ENCODE data around the gene RAI1.
A peak's percentile ranks its signal among the peaks of the same experiment; 100 is the strongest.

The RAI1 gene

DNA sequence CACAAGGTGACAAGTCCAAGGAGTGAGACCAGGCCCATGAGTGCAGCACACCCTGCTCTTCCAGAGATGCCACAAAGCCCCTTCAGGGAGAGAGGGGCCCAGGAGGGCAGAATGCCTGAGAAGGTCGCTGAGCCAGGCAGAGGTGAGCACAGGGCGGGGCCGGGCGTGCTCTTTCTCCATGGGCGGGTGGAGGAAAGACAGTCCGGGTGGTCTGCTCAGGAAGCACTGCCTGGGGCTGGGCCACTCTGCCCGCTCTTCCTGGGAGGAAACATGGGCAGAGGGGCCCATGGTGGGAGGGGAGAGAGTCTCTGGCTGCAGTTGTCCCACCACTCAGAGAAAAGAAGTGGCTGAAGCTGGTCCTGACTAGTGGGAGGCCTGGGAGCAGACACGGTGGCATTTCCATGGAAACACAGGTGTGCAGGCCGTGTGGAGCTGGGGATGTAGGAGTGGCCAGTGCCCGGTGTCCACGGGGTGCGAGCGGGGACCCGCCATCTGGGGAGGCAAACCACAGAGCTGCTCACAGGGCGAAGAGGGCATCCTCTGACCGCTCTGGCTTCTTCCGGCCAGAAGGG, 165.9 kb downstream of the RAI1 start:
- Mint-ChIP-seq H3K27me3 (no peaks in the 10 kb centered on the region), H3K4me3 (no peak overlapping the region), H3K9me3 (ENCODE audit: low read depth) (no peaks in the 10 kb centered on the region), H3K36me3 (no peaks in the 10 kb centered on the region), H3K4me1 (ENCODE audit: low read depth) (peaks cover 59% of the 10 kb centered on the region), H3K27ac (peak overlapping the region; percentile 34)

DNA sequence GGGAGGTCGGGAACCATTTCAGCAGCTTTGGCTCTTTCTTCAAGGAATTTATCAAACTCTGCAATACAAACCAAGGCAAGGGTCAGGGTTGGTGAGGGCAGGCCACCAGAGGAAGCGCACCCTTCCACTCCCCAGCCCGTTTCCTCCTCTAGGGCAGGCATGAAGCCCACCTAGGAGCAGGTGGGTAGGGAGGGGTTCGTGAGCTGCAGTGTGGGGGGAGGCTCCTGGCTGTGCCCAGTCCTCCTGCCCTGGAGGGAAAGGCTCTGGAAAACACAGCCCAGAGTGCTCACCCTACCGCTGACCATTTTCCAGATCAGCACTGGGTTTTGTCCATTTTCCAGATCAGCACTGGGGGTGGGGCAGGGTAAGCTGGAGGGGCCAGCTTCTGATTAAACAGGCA, 166.5 kb downstream of the RAI1 start:
- no peaks in the 10 kb centered on the region for H3K9me3 Mint-ChIP-seq (ENCODE audit: low read depth)
- H3K4me3 Mint-ChIP-seq: no peak overlapping the region
- no peaks in the 10 kb centered on the region for H3K36me3 Mint-ChIP-seq
- H3K27ac Mint-ChIP-seq: peak overlapping the region; percentile 68
- H3K27me3 Mint-ChIP-seq: no peaks in the 10 kb centered on the region
- peaks cover 61% of the 10 kb centered on the region for H3K4me1 Mint-ChIP-seq (ENCODE audit: low read depth)

DNA sequence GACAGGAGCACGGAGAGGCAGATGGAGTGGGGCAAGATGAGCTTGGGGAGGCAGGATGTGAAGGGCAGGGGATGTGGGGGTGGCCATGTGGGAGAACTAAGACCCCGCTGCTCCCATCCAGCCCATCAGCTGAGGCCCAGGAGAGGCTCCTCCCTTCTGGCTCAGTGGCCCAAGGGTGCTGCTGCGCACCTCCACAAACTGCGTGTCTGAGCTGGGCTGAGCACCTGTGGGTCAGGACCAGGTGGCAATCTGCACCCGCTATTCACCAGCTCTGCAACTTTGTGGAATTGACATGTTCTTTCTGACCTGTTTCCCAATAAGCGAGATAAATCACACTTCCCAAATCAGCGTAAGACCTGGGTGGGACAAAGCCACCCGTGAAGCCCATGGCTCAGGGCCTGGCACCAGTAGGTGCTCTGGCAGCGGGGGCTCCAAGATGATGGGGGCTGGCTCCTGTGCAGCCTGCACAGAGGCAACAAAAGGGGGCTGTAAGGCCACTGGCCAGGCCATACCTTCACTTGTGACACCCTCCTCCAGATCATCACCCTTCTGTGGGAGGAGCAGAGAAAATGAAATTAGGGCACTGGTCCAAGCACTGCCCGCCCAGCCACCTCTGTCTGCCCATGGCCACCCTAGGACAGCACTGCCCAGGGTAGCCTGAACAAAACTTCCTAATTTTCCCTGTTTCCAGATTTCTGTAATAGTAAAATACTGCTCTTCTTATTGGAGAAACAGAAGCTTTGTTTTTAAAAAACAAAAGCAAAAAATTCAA, 167.2 kb downstream of the RAI1 start:
- no peaks in the 10 kb centered on the region for H3K36me3 Mint-ChIP-seq

DNA sequence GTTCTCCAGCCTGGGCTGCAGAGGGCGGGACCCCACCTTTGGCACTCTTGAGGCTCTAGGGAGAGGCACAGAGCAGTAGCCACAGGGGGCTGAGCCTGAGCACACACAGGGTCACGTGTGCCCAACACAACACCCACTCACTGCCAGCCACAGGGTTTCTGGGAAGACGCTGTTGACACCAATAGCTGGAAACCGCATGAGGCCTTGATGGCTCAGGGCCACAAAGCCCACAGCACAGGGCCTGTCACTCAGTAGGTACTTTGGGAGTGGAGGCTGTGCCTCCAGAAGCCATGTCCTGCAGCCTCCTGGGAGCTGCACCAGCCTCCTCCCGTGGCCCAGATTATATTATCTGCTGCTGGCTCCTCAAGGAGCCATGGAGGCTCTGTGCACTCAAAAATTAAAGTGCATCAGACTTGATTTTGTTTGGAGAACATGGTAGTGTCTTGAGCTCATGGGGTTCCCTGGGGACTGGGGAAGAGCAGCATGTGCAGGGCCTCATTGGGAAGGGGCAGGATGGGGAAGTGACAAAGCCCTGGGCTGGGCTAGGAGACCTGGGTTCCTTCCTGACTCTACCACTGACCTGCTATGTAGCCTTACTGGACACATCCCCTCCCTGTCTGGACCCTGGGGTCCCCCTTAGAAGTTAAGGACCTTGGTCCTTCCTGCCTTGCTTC, 168.0 kb downstream of the RAI1 start:
- H3K27me3 Mint-ChIP-seq: no peaks in the 10 kb centered on the region
- peak overlapping the region; percentile 94 for H3K27ac Mint-ChIP-seq
- H3K9me3 Mint-ChIP-seq (ENCODE audit: low read depth): no peaks in the 10 kb centered on the region
- H3K4me3 Mint-ChIP-seq: peak overlapping the region; percentile 57
- peaks cover 75% of the 10 kb centered on the region for H3K4me1 Mint-ChIP-seq (ENCODE audit: low read depth)
- H3K36me3 Mint-ChIP-seq: no peaks in the 10 kb centered on the region

More for the DNA sequence above, 167.2 kb downstream of the RAI1 start:
- Mint-ChIP-seq H3K9me3 (ENCODE audit: low read depth) (no peaks in the 10 kb centered on the region), H3K4me3 (peak overlapping the region; percentile 57), H3K27me3 (no peaks in the 10 kb centered on the region), H3K4me1 (ENCODE audit: low read depth) (peaks cover 67% of the 10 kb centered on the region), H3K27ac (peak overlapping the region; percentile 94)

DNA sequence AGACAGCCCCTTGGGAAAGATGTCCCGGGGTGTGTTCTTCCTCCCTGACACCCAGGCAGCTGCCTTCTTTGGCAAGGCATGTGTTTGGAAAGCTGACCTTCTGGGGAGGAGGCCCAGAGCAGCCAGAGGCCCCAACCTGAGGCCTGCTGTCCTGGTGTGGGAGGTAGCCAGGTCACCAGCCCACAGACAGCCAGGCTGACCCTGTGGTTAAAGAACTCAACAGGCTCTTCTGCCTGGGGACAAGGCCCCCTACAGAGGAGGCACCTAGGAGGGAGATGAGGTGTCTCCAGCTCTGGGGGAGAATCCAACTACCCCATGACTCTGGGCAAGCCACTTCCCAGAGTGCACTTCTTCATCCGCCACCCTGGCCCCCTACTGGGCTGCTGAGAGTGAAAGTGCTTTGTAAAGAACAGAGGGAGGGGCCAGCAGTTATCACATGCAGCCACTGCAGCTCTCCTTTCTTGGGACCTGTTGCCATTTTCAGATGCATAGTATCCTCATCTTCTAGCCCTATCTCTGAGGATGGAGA, 168.7 kb downstream of the RAI1 start:
- Mint-ChIP-seq H3K4me3 (peak overlapping the region; percentile 70), H3K4me1 (ENCODE audit: low read depth) (peaks cover 79% of the 10 kb centered on the region)

DNA sequence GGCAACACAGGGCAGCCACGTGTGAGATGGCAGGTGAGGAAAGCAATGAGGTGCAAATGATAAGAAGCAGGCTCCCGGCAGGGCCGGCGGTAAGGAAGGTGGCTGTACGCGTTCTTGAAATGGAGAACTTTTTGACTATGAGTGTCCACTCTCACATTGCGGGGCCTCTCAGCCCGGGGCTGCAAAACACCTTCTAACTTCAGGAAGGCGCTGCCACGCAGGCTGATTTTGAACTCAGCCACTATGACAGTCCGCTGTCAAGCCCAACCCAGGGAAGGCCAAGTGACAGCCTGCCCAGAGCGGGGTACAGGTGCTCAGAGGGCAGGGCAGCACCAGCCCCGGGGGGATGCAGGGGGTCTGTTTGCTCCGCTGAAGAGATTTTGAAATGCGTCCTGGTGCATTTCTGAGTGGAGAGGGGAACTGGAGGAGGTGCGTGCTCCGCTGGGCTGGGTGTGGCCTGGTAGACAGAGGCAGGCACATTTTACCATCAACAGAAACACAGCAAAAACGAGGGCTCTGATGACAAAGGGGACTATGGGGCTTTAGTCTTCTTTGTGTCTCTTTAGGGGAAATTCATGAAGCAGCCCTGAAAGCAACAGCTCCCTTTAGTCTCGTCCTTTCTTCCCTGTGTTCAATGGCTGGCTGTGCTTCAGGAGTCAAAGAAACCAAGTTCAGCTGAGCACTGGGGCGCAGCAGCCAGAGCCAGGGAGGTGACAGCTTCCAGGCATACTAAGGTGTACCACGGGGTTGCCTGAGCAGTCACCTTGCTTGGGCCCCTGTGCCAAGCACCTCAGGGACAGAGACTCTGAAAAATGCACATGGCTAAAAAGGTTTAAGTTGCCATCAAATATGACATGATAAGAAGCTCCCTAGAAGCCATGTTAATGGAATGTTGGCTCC, 170.1 kb downstream of the RAI1 start:
- no peaks in the 10 kb centered on the region for H3K27me3 Mint-ChIP-seq
- H3K36me3 Mint-ChIP-seq: no peaks in the 10 kb centered on the region
- peaks cover 87% of the 10 kb centered on the region for H3K4me1 Mint-ChIP-seq (ENCODE audit: low read depth)
- H3K9me3 Mint-ChIP-seq (ENCODE audit: low read depth): no peaks in the 10 kb centered on the region
- H3K27ac Mint-ChIP-seq: peak overlapping the region; percentile 94
- H3K4me3 Mint-ChIP-seq: peak overlapping the region; percentile 70

More for the DNA sequence above, 168.7 kb downstream of the RAI1 start:
- Mint-ChIP-seq H3K27ac (peak overlapping the region; percentile 94), H3K9me3 (ENCODE audit: low read depth) (no peaks in the 10 kb centered on the region), H3K27me3 (no peaks in the 10 kb centered on the region), H3K36me3 (no peaks in the 10 kb centered on the region)

DNA sequence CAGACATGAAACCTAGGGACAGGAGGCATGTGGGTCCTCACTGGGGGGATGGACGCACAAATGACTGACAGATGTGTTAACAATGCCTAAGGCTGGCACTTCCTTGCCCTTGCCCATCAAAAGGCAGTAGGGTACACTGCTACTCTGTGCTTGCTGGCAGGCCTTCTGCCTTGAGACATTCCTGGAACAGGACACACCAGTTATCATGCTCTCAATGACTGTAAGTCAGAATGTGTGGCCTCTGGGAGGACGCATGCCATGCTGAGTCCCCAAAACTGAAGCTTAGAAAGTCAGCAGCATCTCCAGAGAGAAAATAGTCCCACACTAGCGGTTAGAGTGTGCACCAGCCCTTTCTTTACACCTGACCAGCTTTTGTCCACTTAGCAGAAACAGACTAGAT, 171.7 kb downstream of the RAI1 start:
- Mint-ChIP-seq H3K4me1 (ENCODE audit: low read depth) (peaks cover 77% of the 10 kb centered on the region), H3K27me3 (no peaks in the 10 kb centered on the region), H3K27ac (peak overlapping the region; percentile 76), H3K4me3 (no peak overlapping the region), H3K9me3 (ENCODE audit: low read depth) (no peaks in the 10 kb centered on the region), H3K36me3 (no peaks in the 10 kb centered on the region)

DNA sequence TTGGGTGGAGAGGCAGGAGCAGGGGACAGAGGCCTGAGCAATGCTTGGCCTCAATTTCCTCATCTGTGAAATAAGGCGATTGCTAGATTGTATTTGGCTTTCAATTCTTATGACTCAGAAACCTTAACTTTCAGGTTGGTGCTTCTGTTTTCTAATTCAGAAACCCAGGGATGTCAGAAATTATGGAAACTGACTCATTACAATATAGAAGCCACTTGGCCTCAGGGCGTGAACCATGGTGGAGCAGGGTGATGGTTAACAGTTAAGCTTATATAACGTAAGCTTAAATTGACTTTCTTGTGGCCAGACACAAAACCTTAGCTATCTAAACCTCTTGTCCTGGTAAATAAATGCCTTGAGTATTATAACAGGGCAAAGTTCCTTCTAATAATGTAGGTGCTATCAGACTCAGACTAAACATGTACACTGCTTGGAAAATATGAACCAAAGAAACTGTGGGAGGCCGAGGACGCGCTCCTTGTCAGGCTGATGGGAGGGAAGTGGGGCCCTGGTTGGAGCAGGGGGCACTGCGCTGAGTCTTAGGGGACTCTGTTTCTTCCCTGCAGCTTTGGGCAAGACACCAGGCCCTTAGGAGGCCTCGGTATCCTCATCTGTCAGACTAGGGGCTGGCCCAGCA, 172.7 kb downstream of the RAI1 start:
- peak overlapping the region; percentile 76 for H3K27ac Mint-ChIP-seq
- H3K9me3 Mint-ChIP-seq (ENCODE audit: low read depth): no peaks in the 10 kb centered on the region
- H3K4me1 Mint-ChIP-seq (ENCODE audit: low read depth): peaks cover 67% of the 10 kb centered on the region
- peak overlapping the region; percentile 51 for H3K4me3 Mint-ChIP-seq
- no peaks in the 10 kb centered on the region for H3K27me3 Mint-ChIP-seq
- H3K36me3 Mint-ChIP-seq: no peaks in the 10 kb centered on the region

DNA sequence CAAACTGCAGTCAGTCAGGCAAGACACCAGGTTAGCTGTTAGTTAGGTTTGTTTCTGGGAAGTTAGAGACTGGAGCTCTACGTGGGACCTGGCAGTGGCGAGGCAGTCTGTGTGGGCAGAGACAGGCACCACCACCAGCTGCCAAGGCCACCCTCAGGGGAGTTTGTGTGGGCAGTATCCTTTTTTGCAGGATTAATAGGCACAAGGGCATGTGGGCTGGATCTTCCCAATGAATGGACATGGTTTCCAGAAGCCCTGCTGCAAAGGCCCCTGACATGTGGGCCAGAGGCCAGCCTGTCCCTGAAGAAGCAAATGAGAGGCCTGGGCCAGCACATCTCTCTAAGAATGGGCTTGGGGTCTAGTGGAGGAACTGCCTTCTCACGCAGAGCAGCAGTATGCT, 174.7 kb downstream of the RAI1 start:
- H3K27ac Mint-ChIP-seq: no peak overlapping the region
- H3K4me1 Mint-ChIP-seq (ENCODE audit: low read depth): peaks cover 57% of the 10 kb centered on the region
- no peaks in the 10 kb centered on the region for H3K9me3 Mint-ChIP-seq (ENCODE audit: low read depth)
- H3K27me3 Mint-ChIP-seq: no peaks in the 10 kb centered on the region
- H3K36me3 Mint-ChIP-seq: no peaks in the 10 kb centered on the region
- H3K4me3 Mint-ChIP-seq: no peak overlapping the region

DNA sequence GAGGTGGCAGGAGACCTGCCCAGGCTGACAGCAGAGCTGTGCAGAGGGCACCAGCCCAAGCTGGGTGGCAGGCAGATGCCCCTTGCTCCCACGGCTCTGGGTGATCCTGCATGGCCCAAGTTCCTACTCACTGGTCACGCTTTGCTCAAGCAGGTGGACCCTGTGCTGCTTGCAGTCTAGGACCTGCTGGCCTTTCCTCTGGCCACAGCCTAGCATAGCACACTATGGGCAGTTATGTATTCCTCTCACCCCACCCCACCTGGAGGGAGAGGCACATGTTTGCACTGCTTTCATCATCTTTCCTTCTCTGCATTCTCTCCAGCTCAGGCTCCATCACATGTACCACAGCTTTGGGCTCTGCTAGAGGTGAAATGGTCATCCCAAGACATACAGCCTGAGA, 175.1 kb downstream of the RAI1 start:
- H3K4me1 Mint-ChIP-seq (ENCODE audit: low read depth): peaks cover 53% of the 10 kb centered on the region
- H3K9me3 Mint-ChIP-seq (ENCODE audit: low read depth): no peaks in the 10 kb centered on the region
- H3K36me3 Mint-ChIP-seq: no peaks in the 10 kb centered on the region
- H3K27ac Mint-ChIP-seq: no peak overlapping the region
- H3K4me3 Mint-ChIP-seq: no peak overlapping the region
- no peaks in the 10 kb centered on the region for H3K27me3 Mint-ChIP-seq

DNA sequence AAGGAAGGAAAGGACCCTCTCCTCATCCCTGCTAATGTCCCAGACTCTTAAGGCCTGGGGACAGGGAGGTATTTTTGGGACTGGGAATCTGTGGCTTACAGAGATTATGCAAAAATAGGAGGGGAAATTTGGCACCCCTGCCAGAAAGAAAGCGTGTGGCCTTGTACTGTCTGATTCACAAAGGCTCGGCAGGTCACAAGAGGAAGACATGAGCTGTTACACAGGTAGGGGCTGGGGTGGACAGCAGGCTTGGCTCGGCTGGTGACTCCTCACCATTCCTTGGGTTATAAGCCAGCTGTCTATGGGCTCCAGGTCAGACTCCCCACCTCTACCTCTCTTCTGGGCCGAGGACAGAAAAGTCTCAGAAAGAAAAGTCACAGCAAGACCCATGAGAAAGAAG, 176.2 kb downstream of the RAI1 start:
- no peak overlapping the region for H3K4me3 Mint-ChIP-seq
- H3K4me1 Mint-ChIP-seq (ENCODE audit: low read depth): peaks cover 49% of the 10 kb centered on the region
- no peaks in the 10 kb centered on the region for H3K9me3 Mint-ChIP-seq (ENCODE audit: low read depth)
- no peak overlapping the region for H3K27ac Mint-ChIP-seq
- H3K36me3 Mint-ChIP-seq: no peaks in the 10 kb centered on the region
- H3K27me3 Mint-ChIP-seq: no peaks in the 10 kb centered on the region

DNA sequence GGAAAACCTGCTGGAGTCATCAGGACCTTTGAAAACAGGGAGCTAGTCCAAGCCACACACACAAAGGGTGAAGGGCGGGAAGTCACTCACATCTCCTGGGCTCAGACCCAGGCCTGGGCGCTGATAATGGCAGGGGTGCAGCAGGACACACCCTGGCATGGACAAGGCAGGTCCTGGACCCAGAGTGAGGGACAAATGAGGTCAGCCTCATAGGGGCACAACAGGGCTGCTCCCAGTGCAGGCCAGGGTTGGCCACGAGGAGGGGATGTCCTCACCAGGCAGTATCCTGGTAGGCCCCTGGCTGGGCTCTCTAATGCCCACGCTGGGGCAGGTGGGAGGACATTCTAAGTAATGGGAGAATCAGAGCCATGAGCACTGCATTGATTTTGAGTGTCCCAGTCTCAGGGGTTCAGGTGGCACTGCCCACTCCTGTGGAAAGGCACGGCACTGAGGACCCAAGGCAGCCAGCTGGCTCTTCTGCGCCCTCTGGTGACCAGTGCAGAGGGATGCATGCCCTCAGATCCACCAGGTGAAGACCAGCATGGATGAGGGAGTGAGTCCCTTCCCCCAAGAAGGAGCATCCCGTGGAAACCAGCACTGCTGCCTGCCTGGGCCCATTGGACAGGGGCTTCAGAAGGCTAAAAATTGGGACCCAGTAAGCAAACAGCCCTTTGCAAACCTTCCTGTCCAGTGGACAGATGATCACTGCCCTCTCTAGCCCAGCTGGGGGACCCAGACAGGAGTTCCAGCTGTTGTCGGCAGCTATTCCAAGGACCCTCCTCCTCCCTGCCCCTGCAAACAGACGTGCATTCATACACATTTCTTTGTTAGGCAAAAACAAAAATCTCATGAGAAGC, 178.9 kb downstream of the RAI1 start:
- peaks cover 2% of the 10 kb centered on the region for H3K36me3 Mint-ChIP-seq
- no peaks in the 10 kb centered on the region for H3K9me3 Mint-ChIP-seq (ENCODE audit: low read depth)
- no peak overlapping the region for H3K27ac Mint-ChIP-seq
- no peak overlapping the region for H3K4me3 Mint-ChIP-seq
- no peaks in the 10 kb centered on the region for H3K27me3 Mint-ChIP-seq
- H3K4me1 Mint-ChIP-seq (ENCODE audit: low read depth): peaks cover 47% of the 10 kb centered on the region

DNA sequence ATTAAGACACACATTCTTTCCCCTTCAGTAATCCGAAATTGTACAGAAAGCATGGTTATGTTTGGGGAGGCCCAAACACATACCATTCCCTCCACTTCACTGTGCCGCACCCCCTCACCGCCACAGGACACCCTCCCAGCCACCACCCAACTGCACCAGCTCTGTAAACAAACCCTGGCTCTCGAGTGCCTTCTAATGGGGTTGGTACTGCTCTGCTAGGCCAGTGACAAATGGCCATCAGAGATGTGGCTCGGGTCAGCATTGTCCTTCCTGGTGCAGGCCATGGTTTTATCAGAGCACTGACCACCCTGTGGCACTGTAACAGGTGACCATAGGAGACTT, 179.5 kb downstream of the RAI1 start:
- Mint-ChIP-seq H3K27ac (no peak overlapping the region), H3K4me3 (no peak overlapping the region), H3K9me3 (ENCODE audit: low read depth) (no peaks in the 10 kb centered on the region), H3K4me1 (ENCODE audit: low read depth) (peaks cover 41% of the 10 kb centered on the region), H3K27me3 (no peaks in the 10 kb centered on the region), H3K36me3 (peaks cover 2% of the 10 kb centered on the region)

All from activated naive CD8-positive, alpha-beta T cell (primary cell).